ENCODE results near the gene ABCA7. TPM values are rescaled to one million over a fixed set of nuclear protein-coding genes. Genes with fewer than 3 reads are reported as not detected.
A peak's percentile ranks its signal among the peaks of the same experiment; 100 is the strongest.

Gene ABCA7
- total and polyA plus RNA-seq, 2 of the 13 experiments (the other 11 are each of a cell fraction or from before 2014, with no cell fraction given), result 4.4 to 32.4 TPM

- TF ChIP-seq CENPBD1 (CRISPR knock-in tag; IDR thresholded peaks at IDR 0.05; ENCODE audit: borderline replicate concordance, low read depth) (no peak), SP140L (CRISPR knock-in tag; IDR thresholded peaks at IDR 0.05; ENCODE audit: borderline replicate concordance) (no peak), SMARCC2 (IDR thresholded peaks at IDR 0.05) (no peak), ZNF274 (CRISPR knock-in tag; IDR thresholded peaks at IDR 0.05) (no peak), RBFOX2 (IDR thresholded peaks at IDR 0.05; ENCODE audit: low read depth, low read length) (peak; percentile 57; the same call in 1 of the 2 replicates), MTF1 (CRISPR knock-in tag; IDR thresholded peaks at IDR 0.05) (no peak), ZNF691 (CRISPR knock-in tag; IDR thresholded peaks at IDR 0.05; ENCODE audit: borderline replicate concordance, low read depth) (no peak), SPEN (CRISPR knock-in tag; IDR thresholded peaks at IDR 0.05; ENCODE audit: low read depth) (no peak), ZNF639 (CRISPR knock-in tag; conservative IDR thresholded peaks at IDR 0.05) (no peak), ARID4A (CRISPR knock-in tag; IDR thresholded peaks at IDR 0.05; ENCODE audit: borderline replicate concordance) (peak; percentile 33; the same call in 1 of the 2 replicates), MAFK (conservative IDR thresholded peaks at IDR 0.05 in 1 of 2, IDR thresholded peaks at IDR 0.05 in 1 of 2; ENCODE audit: low read length in 2 of 2) (no peak), MED8 (CRISPR knock-in tag; IDR thresholded peaks at IDR 0.05; ENCODE audit: insufficient replicate concordance) (no peak), TFDP1 (CRISPR knock-in tag; IDR thresholded peaks at IDR 0.05; ENCODE audit: borderline replicate concordance) (0 out of 2 replicates have a peak, but pooled peaks have one; percentile 11), ERF (CRISPR knock-in tag; IDR thresholded peaks at IDR 0.05) (no peak), ZNF33A (CRISPR knock-in tag; IDR thresholded peaks at IDR 0.05; ENCODE audit: borderline replicate concordance) (no peak)
Observed at GRCh38 chr19:996051-996838, 43.7 kb upstream of the ABCA7 start (continued).

Measured in HepG2 (cell line).